Breast epithelium (tissue), 3 donors: ENCODE results near the gene SRGAP3.

Source experiments
- CTCF ChIP-seq, 3 donors: fragments of 450-650 bp; IDR thresholded peaks; one replicate each; pipeline ENCODE4 v1.5.1; 2016 to 2017; ENCODE audit warnings: antibody characterized with exemption in 3 of 3, mild to moderate bottlenecking in 3 of 3, moderate library complexity in 3 of 3
- POLR2A ChIP-seq: fragments of 450-650 bp; IDR thresholded peaks from one replicate; pipeline ENCODE4 v1.6.1; 2016; ENCODE audit warnings: antibody characterized with exemption, mild to moderate bottlenecking, moderate library complexity
- POLR2AphosphoS5 ChIP-seq, 3 donors: sonication (generic); formaldehyde crosslinking; IDR thresholded peaks; one replicate each; pipeline ENCODE4 v1.6.1; 2017; ENCODE audit warnings: antibody characterized with exemption in 3 of 3

- no peak for TF ChIP-seq POLR2A
- no peak for TF ChIP-seq POLR2AphosphoS5 (IDR thresholded peaks at IDR 0.05)
- TF ChIP-seq CTCF (IDR thresholded peaks at IDR 0.05), result no peak
Observed at GRCh38 chr3:8993331-8993730, 256.1 kb downstream of the SRGAP3 start.
